GM19455 (cell line): ENCODE results near the gene SLC25A13.
"Not testable (repeated sequence)": the region's sequence is repeated elsewhere in the genome, so short reads cannot be mapped to it uniquely, and the experiment has no call there.

Source experiments
- ATAC-seq: cut with Tn5 transposase; IDR thresholded peaks from one replicate; pipeline ENCODE4 v1.9.1; 2021; ENCODE audit not compliant: unreplicated experiment

SLC25A13 gene

GRCh38 chr7:96321658-96322372 is at the start of gene SLC25A13:
Gene SLC25A13 (minus strand): TSS chr7:96322098. CDS start chr7:96321956, 142 bp downstream.
- ATAC-seq = peak; percentile 89

DNA sequence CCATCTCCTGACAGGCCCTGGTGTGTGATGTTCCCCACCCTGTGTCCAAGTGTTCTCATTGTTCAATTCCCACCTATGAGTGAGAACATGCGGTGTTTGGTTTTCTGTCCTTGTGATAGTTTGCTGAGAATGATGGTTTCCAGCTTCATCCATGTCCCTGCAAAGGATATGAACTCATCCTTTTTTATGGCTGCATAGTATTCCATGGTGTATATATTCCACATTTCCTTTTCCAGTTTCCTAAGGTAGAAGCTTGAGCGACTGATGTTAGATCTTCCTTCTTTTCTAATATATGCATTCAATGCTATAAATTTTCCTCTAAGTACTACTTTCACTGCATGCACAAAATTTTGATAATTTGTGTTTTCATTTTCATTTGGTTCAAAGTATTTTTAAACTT is 44.0 kb upstream of the SLC25A13 start:
- ATAC-seq = not testable (repeated sequence)

- no peak for ATAC-seq
Observed at GRCh38 chr7:96361116-96361857, 39.4 kb upstream of the SLC25A13 start.

GRCh38 chr7:96359876-96360275 is 38.0 kb upstream of the SLC25A13 start:
- ATAC-seq = no peak

GRCh38 chr7:96358236-96358971 is 36.5 kb upstream of the SLC25A13 start:
- ATAC-seq = not testable (repeated sequence)

DNA sequence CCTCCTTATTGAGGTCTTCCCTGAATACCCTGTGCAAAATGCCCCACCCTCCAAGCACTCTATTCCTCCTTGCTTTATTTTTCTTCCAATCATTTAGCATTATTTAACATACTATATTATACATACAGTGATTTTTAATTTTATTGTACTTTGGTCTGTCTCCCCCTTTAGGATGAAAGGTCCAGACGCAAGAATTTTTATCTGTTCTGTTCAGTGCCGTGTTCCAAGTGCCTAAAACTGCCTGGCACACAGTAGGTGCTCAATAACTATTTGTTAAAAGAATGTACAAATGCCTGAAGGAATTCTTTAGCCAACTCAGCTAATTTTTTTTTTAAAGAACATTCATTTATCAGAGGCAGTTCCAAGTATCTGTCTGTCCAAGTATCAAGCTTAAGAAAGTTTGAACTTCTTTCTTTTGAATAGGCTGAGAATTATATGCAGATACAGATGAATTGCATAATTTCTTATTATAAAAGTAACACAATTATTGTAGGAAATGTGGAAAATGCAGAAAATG is 34.1 kb upstream of the SLC25A13 start:
- no peak for ATAC-seq

- ATAC-seq = no peak
Observed at GRCh38 chr7:96354881-96355280, 33.0 kb upstream of the SLC25A13 start.

- ATAC-seq = no peak
Observed at GRCh38 chr7:96349572-96349971, 27.7 kb upstream of the SLC25A13 start.

GRCh38 chr7:96347471-96347870 is 25.6 kb upstream of the SLC25A13 start:
- ATAC-seq = no peak

DNA sequence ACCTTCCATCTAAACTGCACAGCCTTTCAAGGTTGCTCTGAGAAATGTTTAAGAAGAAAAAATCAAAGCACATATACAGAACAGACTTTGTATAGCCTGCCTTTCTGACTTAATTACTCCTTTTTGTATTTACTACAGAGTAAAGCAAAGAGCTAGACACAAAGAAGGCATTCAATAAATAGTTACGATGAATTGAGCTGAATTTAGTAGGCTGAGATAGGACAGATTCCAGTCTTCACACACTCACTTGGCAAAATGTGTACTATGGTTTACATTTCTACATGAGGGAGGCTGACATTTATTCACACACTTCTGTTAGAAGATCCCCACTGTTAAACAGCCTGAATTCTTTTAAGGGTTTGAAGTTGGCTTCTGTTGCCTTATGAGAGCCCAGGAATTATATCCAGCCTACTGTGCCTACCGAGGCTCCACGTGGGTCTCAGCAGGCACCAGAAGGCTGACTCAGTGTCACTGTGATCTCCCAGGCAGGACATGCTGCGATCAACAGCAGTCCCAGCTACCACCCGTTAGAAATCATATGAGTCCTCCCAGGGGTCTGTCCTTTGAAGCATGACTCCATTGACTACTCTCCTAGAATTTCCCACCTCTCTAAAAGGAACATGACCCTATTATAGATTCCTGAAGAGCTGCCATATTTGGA is 24.5 kb upstream of the SLC25A13 start:
- no peak for ATAC-seq

- ATAC-seq = no peak
Observed at GRCh38 chr7:96344236-96344635, 22.3 kb upstream of the SLC25A13 start.

DNA sequence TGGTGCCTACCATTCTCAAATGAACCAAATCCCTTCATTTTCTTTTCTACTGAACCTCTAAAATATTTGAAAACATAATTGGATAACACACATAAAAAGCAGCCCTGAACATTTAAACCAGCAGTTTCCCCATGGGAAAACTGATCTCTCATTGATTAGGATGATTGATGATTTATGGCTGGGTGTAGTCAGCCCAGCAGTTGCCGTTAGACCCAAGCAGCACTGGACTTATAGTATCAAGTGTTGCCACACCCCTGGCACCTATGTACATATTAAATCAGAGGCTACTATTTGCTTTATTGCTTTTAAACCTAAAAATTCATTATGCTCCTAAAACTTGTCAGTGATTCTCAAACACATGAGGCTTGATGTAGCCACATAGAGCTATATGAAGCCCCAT is 20.2 kb upstream of the SLC25A13 start:
- no peak for ATAC-seq

DNA sequence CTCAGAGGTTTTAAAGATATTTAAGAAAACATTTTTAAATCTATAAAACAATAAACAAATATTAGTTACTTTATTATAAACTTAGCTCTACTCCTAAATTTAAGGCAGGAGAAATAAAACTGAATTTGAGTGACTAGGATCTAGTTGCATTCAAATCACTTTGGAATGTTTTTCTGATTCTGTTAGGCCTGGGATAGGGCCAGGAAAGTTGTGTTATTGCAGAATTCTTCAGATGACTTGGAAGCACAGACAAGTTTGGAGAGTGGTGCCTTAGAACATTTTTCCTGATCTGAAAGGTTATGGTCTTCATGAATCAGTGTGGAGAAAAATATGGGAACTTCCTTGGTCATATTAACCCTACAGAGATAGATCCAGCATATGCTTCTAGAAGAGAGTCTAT is 15.6 kb upstream of the SLC25A13 start:
- no peak for ATAC-seq

DNA sequence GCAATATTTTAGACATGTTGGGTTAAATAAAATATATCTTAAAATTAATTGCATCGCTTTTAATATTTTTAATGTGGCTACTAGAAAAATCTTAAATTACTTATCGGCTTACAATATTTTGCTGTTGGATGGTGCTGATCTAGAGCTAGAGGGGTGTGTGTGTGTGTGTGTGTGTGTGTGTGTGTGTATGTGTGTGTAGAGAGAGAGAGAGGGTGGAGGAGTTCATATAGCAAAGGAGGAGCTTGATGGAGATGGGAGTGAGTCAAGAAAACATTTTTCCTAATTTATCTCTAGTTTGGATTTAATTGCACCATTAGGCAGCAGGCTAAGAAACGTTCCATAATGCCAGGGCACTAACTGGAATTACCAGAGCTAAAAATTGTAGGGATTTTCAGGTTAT is 10.4 kb upstream of the SLC25A13 start:
- ATAC-seq = no peak

DNA sequence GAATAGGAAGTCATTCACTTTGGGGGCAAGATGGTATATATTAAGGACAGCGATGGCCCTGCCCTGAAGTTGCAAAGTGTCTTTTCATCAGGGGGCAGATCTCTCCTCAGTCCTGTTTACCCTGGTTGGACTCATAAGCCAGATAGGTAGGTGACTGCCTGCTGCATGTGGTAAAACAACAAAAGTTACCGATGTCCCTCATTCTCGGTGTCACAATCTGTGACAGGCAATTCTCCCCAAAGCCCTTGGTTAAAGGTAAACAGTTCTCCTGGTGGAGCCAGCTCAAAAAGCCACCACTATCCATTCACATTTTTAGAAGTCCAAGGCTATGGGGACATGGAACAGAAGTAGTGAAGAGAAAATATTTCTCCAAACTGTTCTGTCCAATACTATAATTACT is 9.9 kb upstream of the SLC25A13 start:
- no peak for ATAC-seq

- no peak for ATAC-seq
Observed at GRCh38 chr7:96331233-96331632, 9.3 kb upstream of the SLC25A13 start.

GRCh38 chr7:96330193-96330592 is 8.3 kb upstream of the SLC25A13 start:
- ATAC-seq = no peak

DNA sequence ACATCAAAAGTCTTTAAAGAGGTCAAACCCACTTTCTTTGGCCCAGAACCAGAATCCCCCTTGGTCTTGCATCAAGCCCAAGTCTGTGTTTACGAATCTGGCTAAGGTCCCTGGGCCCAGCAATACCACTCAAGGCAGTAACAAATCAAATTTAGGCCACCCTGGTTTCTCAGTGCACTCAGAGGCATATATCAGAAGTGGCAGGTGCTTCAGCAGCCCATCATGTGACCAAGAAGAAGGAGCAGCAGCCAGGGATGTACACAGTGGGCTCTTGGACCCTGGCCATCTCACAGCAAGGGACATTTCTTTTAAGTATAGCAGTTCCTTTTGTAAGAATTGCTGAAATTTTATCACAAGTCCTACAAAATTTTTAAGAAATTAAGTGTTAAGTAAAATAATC is 7.3 kb upstream of the SLC25A13 start:
- no peak for ATAC-seq

GRCh38 chr7:96328016-96328415 is 6.1 kb upstream of the SLC25A13 start:
- no peak for ATAC-seq

GRCh38 chr7:96327429-96327828 is 5.5 kb upstream of the SLC25A13 start:
- no peak for ATAC-seq

- not testable (repeated sequence) for ATAC-seq
Observed at GRCh38 chr7:96326752-96327151, 4.9 kb upstream of the SLC25A13 start.
